GM06990 (cell line): Measurements from ENCODE around the gene NUP50.

Experiments used
- DNase-seq: peaks from one replicate; pipeline ENCODE4 v3.0.0-alpha.2; 2011; ENCODE audit not compliant: insufficient read length; ENCODE audit errors: extremely low read depth
- H3K27me3 ChIP-seq: replicated peaks from 2 replicates; pipeline ENCODE4 v1.6.0; 2011; ENCODE audit warnings: low read length; ENCODE audit not compliant: control insufficient read depth, insufficient read depth
- H3K36me3 ChIP-seq: 2 replicates; pipeline ENCODE4 v1.5.1; 2011; ENCODE audit warnings: low read length; ENCODE audit not compliant: control insufficient read depth, insufficient read depth
- H3K4me3 ChIP-seq: replicated peaks from 2 replicates; pipeline ENCODE4 v1.5.1; 2011; ENCODE audit warnings: low read depth, mild to moderate bottlenecking, control low read depth, low read length
- TF ChIP-seq, protein P1 (sequence below): IDR thresholded peaks from 2 replicates; pipeline ENCODE4 v1.5.1; 2011; ENCODE audit warnings: low read length, control low read depth, mild to moderate bottlenecking, inconsistent platforms; ENCODE audit not compliant: insufficient read depth, poor library complexity, severe bottlenecking

The NUP50 gene

GRCh38 chr22:45171830-45172229 is 8.1 kb downstream of the NUP50 start:
- peaks cover 15% of the 10 kb centered on the region for H3K36me3 ChIP-seq
- H3K27me3 ChIP-seq = no peaks in the 10 kb centered on the region
- no peak for DNase-seq
- no peak overlapping the region for H3K4me3 ChIP-seq
- TF ChIP-seq, protein P1, sequence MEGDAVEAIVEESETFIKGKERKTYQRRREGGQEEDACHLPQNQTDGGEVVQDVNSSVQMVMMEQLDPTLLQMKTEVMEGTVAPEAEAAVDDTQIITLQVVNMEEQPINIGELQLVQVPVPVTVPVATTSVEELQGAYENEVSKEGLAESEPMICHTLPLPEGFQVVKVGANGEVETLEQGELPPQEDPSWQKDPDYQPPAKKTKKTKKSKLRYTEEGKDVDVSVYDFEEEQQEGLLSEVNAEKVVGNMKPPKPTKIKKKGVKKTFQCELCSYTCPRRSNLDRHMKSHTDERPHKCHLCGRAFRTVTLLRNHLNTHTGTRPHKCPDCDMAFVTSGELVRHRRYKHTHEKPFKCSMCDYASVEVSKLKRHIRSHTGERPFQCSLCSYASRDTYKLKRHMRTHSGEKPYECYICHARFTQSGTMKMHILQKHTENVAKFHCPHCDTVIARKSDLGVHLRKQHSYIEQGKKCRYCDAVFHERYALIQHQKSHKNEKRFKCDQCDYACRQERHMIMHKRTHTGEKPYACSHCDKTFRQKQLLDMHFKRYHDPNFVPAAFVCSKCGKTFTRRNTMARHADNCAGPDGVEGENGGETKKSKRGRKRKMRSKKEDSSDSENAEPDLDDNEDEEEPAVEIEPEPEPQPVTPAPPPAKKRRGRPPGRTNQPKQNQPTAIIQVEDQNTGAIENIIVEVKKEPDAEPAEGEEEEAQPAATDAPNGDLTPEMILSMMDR = no peak

DNA sequence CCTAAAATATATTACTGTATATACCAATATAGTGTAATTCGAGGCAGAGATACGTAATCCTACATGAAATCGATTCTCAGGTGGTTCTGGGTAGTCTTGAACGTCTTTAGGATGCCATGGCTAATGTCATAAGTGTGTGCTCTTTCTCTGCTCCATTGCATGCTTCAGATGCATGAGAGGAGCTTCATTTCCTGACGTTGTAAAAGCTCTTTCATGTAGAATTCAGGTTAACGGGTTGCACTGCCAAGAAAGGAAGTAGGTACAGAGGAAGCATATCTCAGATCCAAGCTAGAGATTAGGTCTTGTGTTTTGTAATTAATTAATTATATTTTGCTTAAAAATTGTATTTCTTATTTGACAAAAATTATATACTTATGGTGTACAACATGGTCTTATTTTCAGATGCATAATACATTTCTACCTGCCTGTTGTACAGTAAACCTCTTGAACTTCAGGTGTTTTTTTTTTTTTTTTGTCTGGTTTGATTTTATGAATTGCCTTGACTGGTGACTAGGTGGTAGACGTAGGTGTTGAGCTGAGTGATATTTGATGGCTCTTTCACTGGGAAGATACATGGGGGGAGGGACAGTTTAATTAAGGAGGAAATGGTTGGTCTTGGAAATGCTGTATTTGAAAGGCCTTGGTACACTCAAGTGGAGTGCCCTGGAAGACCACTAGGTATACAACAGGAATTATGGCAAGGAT is 9.3 kb downstream of the NUP50 start:
- DNase-seq = no peak
- TF ChIP-seq, protein P1 = no peak
- Histone ChIP-seq H3K36me3 (peaks cover 14% of the 10 kb centered on the region), H3K27me3 (no peaks in the 10 kb centered on the region), H3K4me3 (no peak overlapping the region)

DNA sequence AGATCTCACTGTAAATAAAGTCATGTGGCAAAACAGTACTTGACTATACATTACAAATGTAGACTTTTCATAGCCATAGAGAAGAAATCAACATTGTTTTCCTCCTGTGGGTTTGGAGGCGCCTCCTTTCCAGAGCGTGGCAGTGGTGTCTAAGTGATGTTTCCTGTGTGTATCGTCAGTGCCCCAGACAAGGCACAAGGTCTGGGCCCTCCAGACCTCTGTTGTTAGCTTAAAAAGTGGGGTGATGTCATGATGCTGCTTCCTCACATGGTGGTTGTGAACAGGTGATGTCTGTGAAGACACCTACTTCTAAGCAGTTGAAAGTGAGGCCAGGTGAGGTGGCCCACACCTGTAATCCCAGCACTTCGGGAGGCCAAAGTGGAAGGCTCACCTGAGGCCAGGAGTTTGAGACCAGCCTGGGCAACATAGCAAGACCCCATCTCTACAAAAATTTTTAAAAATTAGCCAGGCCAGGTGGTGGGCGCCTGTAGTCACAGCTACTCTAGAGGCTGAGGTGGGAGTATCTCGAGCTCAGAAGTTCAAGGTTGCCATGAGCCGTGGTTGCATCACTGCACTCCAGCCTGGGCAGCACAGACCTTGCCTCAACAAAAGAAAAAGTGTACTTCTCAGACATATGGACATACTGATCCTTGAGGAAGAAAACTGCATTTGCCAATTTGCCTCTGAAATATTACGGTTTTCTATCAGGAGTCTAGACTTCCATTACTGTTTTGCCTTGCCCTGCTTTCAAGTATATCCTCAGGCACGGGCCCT is 15.7 kb downstream of the NUP50 start:
- DNase-seq = no peak
- H3K4me3 ChIP-seq = no peak overlapping the region
- TF ChIP-seq, protein P1 = no peak
- H3K36me3 ChIP-seq = peaks cover 24% of the 10 kb centered on the region
- H3K27me3 ChIP-seq = no peaks in the 10 kb centered on the region

GRCh38 chr22:45180146-45180679 is 16.5 kb downstream of the NUP50 start:
- Histone ChIP-seq H3K27me3 (no peaks in the 10 kb centered on the region), H3K36me3 (peaks cover 24% of the 10 kb centered on the region)
- TF ChIP-seq, protein P1 = no peak

GRCh38 chr22:45181240-45181639 is 17.5 kb downstream of the NUP50 start:
- TF ChIP-seq, protein P1 = no peak
- H3K27me3 ChIP-seq = no peaks in the 10 kb centered on the region
- H3K36me3 ChIP-seq = peaks cover 22% of the 10 kb centered on the region
- H3K4me3 ChIP-seq = no peak overlapping the region
- no peak for DNase-seq

More at GRCh38 chr22:45180146-45180679, 16.5 kb downstream of the NUP50 start:
- no peak overlapping the region for H3K4me3 ChIP-seq
- no peak for DNase-seq
